ENCODE data around the gene FGFBP2.

FGFBP2 gene

GRCh38 chr4:15965325-15965724, 2.4 kb upstream of the FGFBP2 start:
- TF ChIP-seq, protein P1, sequence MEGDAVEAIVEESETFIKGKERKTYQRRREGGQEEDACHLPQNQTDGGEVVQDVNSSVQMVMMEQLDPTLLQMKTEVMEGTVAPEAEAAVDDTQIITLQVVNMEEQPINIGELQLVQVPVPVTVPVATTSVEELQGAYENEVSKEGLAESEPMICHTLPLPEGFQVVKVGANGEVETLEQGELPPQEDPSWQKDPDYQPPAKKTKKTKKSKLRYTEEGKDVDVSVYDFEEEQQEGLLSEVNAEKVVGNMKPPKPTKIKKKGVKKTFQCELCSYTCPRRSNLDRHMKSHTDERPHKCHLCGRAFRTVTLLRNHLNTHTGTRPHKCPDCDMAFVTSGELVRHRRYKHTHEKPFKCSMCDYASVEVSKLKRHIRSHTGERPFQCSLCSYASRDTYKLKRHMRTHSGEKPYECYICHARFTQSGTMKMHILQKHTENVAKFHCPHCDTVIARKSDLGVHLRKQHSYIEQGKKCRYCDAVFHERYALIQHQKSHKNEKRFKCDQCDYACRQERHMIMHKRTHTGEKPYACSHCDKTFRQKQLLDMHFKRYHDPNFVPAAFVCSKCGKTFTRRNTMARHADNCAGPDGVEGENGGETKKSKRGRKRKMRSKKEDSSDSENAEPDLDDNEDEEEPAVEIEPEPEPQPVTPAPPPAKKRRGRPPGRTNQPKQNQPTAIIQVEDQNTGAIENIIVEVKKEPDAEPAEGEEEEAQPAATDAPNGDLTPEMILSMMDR (IDR thresholded peaks at IDR 0.05; ENCODE audit: extremely low read depth, missing control alignments), result no peak
- no peak for DNase-seq (ENCODE audit: low spot score)

- no peak for DNase-seq (ENCODE audit: low spot score)
- TF ChIP-seq, protein P1 (IDR thresholded peaks at IDR 0.05; ENCODE audit: extremely low read depth, missing control alignments), result no peak
These were observed 1.2 kb upstream of the FGFBP2 start for GRCh38 chr4:15964159-15964558.

DNA sequence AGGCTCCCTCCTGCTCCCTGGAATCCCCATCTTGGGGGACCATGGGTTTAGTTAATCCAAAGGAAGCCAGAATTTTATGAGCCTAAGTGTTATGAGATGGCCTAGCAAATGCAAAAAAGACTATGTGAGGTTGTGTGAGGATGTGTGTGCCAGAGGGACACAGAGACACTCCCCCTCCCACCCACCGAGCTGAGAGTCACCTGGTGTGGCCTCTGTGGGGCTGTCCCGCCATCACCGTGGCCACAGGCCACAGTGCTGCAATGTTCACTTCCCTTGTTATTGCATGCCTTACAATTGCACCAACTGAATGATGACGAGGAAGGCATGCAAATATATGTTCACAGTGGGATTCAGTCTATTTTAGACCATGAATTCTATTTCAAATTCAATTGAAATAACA, 601 bp upstream of the FGFBP2 start:
- DNase-seq (ENCODE audit: low spot score), result peak; percentile 41

DNA sequence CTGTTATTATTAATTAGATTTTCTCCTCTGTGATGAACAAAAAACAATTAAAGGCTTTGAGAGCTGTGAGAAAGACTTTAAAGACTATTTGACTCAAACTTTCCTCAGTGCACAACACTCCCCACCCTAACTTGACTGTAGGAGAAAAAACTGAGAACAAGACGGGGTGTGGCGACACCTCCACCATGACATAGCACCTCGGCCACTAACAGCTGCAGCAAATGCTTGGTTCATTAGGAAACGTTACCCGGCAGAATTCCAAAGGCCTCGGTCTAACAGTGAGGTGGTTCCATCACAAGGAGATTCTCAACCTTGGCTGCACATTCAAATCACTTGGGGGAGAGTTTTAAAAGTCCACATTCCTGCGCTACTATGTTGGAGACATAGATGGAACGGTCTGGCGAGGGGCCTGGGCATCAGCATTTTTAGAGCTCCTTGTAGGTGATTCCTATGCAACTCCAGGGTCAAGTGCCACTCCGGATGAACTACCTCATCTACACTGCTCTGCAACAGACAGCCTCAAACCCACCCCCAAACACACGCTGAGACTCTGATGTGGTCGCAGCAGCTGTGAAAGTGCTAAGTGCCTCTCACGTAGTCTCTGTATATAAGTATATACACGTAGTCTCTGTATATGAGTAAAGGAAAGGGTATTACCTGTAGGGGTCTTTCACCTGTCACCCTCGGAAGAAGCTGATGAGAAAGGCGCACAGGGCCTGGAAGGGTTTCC, 1.0 kb downstream of the FGFBP2 start:
- no peak for DNase-seq (ENCODE audit: low spot score)
- TF ChIP-seq, protein P1 (IDR thresholded peaks at IDR 0.05; ENCODE audit: extremely low read depth, missing control alignments), result no peak

More for the DNA sequence above, 601 bp upstream of the FGFBP2 start:
- TF ChIP-seq, protein P1 (IDR thresholded peaks at IDR 0.05; ENCODE audit: extremely low read depth, missing control alignments), result no peak

GRCh38 chr4:15958562-15958961, 4.4 kb downstream of the FGFBP2 start:
- TF ChIP-seq, protein P1 (IDR thresholded peaks at IDR 0.05; ENCODE audit: extremely low read depth, missing control alignments), result no peak
- no peak for DNase-seq (ENCODE audit: low spot score)

DNA sequence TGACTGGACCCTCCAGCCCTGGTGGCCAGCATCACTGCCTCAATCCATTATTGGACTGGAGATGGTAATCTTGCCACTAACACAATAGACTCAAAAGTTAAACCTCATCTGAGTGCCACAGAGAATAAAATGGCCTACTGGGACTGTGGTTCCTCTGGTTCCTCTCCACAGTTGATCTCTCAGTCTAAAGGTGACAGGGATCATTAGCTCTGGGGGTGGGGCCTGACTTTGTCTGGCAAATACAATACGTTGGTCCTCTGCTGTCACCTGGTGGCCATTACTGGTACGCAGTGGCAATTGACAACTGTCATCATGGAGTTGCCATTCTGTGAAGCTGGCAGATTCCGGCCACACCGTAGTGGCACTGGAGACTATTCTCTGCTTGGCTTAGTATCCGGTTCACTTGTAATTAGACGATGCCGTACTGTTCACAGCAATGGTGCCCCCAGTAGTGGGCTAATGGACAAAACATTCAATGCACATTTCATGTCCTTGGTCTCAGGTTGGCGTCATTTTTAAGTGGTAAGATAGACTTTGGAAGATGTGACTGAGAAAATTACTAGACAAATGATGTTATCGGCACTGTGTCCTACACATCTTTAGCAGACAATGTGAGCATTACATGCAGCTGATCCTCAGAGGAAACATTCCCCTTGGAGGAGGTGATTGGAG, 6.7 kb downstream of the FGFBP2 start:
- TF ChIP-seq, protein P1 (IDR thresholded peaks at IDR 0.05; ENCODE audit: extremely low read depth, missing control alignments), result peak; percentile 88
- peak; percentile 77 for DNase-seq (ENCODE audit: low spot score)

- TF ChIP-seq, protein P1 (IDR thresholded peaks at IDR 0.05; ENCODE audit: extremely low read depth, missing control alignments), result no peak
- DNase-seq (ENCODE audit: low spot score), result no peak
These were observed 7.3 kb downstream of the FGFBP2 start for GRCh38 chr4:15955670-15956069.

Data from GM20000 (cell line).